Activated CD8-positive, alpha-beta memory T cell treated with anti-CD3 and anti-CD28 coated beads, Interleukin-2, amount 50 U/mL, for 24 hours (primary cell): ENCODE data around the gene PBX2.

Experiments used
- DNase-seq: peaks from one replicate; pipeline ENCODE4 v3.0.0-alpha.2; 2020; ENCODE audit errors: extremely low read depth

The PBX2 gene

DNA sequence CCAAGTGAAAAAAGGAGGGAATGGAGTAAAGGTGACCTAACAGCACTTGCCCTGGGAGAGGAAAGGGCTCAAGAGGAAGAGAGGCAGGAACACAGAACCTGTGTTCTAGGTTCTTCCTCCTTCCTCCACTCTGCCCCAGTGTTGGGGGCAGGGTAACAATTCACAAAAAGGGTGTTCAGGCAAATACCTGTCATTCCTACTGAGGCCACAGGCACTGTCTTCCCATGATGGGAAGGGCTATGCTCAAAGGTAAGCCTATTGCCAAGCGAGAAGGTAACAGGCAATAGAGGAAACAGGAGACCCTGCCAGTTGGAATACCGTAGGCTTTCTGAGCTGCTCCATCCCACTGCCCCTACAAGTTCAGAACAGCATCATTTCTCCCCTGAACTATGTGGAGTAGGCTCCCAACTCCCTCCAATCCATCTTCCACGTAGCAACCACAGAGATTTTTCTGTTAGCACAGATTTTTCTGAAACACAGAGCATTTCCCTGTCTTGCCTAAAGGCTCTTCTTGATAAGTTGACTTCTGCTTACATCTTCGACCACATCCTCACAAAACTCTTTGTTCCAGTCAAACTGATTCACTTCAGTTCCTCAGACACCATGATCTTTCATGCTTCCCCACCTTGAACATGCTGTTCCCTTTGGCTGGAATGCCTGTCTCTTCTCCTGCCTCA lies 16.8 kb downstream of the PBX2 start:
- DNase-seq: no peak

DNA sequence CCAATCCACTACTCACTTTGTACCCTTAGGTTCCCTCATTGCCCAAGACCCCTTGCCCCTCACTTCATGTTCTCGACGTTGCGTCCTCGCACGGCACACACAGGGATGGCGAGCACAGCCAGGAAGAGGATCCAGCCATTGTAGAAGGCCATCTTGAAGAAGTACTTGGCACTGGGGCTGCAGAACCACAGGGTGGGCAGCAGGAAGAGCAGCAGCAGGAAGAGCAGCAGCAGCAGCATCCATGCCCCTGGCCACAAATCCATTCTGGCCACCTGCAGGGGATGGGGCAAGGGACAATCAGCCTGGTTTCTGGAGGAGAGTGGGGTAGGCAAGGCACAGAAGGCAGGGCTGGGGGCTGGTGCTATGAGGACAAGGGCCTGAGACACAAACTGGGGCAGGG lies 18.8 kb downstream of the PBX2 start:
- DNase-seq: no peak

DNA sequence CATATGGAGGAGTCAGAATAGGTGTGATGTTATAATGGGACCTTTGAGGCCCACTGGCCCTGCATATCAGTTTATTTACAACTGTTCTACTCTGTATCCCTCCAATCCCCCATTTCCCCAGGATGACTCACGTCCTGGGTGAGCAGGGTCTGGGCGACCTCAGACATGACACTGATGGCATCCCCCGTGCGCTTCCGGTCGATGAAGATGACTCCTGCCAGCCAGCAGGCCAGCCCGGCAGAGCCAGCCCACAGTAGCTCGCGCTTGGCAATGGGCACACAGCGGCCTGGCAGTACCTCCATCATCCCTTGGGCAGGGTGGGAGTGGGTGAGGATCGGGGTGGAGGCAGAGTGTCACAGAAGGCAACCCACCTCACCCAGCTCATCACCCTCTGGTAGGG lies 19.7 kb downstream of the PBX2 start:
- no peak for DNase-seq

DNA sequence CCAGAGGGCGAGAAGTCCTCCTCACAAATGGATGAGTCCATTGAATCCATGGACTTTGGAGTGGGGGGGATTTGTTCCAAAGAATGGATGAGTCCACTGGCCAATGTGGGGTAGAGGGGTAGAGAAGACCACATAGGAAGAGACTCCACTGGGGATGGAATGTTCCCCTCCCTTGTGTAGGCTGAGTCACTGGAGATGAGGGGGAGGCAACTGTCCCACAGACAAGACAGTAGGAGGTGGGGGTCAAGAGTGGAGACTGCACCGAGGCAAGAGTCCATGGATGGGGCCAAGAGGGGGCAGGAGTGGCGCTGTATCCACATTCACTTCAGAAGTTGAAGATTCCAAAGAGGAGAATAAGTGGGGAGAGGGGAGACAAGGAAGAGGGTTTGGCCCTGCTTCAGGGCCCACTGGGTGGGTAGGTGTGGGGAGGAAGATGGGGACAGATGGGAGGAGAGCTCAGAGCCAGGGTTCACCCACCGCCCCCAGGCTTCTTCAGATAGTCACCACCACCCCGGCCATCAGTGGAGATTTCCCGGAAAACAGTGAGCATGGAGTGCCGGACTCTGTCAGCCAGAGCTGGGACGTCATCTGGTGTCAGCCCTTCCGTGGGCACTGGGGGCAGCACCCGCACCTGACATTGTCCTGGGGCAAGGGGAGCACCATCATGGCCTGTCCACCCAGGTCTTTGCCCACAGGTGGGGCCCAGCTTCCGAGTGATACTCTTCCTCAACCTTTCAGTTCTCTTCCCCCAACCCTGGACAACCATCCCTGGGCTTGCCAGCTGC lies 21.0 kb downstream of the PBX2 start:
- DNase-seq: no peak

DNA sequence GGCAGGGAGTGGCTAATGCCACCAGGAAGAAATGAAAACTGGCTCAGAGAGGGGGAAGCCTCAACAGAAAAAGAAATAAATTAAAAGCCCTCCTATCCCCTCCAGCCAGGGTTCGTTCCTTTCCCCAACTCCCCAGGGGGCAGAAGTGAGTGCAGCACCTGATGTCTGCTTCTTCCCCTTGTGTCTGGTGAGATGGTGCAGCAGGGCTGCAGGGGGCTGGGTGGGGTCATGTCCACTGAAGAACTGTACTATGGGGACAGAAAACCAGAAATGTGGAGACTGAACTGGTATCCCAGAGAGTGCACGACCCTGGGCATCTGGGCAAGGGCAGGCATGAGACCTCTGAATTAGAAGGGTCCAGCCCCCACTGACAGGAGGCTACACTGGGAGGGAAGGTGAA lies 21.7 kb downstream of the PBX2 start:
- no peak for DNase-seq

DNA sequence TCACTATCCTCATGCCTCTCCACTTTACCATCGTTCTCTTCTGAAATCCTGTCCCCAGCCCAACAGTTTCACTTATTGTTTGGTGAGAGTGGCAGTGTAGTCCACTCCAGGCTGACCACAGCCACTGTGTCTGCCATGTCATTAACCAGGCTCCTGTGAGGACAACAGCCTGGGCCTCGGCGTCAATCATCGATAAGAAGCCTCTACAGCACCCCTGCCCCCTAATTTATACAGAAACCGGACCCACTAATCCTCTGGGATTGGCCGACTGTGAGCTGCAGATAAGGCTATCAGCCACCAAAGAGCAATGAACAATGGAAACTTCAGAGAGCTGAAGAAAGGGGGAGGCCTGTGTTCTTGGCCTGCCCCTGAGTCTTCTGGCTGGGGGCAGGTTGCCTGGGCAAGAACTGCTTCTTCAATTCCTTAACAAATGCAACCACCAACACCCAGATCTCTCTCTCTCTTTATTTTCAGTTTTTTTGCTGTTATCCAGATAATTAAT lies 22.2 kb downstream of the PBX2 start:
- no peak for DNase-seq

DNA sequence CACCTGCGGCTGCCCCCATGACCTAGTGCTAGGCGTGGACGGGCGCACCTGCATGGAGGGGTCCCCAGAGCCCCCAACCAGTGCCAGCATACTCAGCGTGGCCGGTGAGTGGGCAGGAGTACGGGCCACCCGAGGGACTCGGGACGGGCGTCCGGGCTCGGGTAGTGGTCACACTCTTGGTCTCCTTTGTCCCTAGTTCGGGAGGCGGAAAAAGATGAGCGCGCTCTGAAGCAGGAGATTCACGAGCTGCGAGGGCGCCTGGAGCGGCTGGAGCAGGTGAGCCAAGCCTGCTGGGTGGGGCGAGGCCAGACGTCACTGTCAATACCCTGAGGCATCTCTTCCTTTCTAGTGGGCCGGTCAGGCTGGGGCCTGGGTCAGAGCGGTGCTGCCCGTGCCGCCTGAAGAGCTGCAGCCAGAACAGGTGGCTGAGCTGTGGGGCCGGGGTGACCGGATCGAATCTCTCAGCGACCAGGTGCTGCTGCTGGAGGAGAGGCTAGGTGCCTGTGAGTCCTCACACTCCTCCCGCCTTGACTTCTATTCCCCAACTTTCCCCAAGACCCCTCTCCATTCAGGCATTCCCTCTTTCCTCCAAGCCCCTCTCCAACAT lies 22.7 kb downstream of the PBX2 start:
- no peak for DNase-seq

DNA sequence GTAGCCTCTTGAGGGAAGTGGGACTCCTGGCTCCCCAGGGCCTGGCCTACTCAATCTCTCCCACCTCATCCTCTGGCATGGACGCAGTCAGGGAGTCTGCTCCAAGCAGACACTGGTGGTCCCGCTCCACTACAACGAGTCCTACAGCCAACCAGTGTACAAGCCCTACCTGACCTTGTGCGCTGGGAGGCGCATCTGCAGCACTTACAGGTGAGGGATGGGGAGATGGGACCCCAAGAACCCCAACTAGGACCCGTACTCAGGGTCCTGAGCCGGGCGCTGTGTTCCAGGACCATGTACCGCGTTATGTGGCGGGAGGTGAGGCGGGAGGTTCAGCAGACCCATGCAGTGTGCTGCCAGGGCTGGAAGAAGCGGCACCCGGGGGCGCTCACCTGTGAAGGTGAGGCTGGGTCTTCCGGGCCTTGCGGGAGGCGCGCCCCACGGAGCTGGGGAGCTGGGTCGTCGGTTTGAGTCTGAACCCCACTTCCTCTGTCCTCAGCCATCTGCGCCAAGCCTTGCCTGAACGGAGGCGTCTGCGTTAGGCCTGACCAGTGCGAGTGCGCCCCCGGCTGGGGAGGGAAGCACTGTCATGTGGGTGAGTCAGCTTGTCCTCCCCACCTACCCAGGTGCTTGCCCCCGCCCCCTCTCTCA lies 23.5 kb downstream of the PBX2 start:
- no peak for DNase-seq

DNA sequence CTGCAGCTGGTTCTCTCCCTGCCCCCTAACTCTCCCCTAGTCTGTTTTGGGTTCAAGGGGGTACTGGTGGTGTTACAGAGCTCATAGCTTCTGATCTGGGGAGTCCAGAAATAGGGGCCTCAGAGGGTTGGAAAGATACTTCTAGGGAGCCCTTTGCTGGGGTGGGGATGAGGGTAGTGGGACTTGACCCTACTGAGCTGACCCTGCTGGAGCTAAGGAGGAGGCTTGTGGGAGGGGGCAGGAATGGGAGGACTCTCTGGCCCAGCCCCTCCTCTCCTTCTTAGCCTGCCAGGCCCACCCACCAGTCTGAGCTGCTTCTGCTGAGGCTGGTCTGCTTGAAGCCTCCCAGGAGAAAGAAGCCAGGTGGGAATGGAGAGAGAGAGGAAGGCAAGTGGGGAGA lies 25.7 kb downstream of the PBX2 start, which contains the start of gene EGFL8:
Gene EGFL8, plus strand, starts transcription at position 301 of the 400 bp plus-strand sequence. CDS start 1,571 bp downstream, outside the sequence.
- DNase-seq: no peak

DNA sequence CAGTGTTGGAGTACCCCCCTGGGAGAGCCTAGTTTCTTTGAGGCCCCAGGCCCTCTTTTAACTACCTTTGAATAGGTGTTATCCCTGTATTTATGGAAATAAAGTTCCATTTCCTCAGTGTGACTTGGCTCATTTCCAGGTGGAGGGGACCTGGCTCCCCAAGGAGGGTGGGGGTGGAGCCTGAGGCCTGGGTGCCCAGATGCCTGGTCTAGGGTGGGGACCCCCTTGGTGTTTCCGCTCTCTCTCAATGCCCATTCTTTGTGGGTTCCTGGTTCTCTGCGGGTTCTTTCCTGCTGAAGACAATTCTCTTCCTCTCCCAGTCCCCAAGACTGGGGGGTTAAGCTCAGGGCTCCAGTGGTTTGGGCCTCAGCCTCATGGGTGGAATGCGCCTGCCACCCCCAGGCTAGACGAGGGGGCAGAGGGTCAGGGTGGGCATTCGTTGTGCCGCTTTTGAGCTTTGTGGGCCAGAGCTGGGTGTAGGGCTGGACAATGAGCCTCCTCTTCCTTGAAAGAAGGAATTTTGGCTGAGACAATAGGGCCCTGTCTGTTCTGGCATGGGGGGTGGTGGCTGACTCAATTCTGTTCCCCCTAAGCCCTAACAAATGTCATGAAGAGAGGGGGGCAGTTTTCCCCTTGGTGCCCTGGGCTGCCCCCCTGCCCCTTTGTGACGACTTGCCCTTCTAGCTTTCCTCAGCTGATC lies 26.3 kb downstream of the PBX2 start:
- no peak for DNase-seq

DNA sequence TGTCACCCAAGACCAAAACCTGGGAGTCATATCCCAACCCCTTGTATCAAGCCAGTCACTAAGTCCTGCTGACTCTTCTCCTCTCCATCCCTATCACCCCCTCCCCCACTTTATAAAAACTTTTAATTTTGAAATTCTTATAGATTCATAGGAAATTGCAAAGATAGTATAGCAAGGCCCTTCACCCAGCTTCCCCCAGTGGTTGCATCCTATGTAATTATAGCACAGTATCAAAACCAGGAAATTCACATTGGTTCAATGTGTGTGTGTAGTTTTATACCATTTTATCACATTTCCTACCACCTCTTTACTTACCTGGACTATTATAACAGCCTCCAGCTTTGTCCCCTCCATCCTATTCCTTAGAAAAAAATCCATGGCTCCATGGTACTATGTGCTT lies 31.9 kb downstream of the PBX2 start:
- no peak for DNase-seq

DNA sequence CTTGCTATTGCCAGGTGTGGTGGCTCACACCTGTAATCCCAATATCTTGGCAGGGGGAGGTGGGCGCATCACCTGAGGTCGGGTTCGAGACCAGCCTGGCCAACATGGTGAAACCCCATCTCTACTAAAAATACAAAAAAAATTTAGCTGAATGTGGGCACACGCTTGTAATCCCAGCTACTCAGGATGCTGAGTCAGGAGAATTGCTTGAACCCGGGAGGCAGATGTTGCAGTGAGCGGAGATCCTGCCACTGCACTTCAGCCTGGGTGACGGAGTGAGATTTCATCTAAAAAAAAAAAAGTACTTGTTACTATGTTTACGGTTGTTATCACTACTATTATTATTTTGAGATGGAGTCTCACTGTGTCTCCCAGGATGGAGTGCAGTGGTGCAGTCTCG lies 33.1 kb downstream of the PBX2 start:
- no peak for DNase-seq

DNA sequence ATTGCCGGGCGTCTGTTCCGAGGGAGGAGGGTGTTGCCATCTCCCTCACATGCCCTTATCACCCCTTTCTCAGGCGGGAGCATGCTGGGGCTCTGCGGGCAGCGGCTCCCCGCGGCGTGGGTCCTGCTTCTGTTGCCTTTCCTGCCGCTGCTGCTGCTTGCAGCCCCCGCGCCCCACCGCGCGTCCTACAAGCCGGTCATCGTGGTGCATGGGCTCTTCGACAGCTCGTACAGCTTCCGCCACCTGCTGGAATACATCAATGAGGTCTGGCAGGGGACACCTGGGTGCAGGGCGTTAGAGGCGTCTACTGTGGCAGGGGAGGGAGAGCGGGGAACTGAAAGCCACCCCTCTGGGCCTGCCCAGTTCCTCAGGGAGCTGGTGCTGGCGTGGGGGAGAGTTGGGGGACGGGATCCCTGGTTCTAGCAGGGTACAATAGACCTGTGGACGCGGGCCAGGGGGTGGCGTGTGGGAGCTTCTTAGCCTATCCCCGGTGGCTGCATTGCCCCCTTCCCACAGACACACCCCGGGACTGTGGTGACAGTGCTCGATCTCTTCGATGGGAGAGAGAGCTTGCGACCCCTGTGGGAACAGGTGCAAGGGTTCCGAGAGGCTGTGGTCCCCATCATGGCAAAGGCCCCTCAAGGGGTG lies 35.4 kb downstream of the PBX2 start:
- DNase-seq: no peak

DNA sequence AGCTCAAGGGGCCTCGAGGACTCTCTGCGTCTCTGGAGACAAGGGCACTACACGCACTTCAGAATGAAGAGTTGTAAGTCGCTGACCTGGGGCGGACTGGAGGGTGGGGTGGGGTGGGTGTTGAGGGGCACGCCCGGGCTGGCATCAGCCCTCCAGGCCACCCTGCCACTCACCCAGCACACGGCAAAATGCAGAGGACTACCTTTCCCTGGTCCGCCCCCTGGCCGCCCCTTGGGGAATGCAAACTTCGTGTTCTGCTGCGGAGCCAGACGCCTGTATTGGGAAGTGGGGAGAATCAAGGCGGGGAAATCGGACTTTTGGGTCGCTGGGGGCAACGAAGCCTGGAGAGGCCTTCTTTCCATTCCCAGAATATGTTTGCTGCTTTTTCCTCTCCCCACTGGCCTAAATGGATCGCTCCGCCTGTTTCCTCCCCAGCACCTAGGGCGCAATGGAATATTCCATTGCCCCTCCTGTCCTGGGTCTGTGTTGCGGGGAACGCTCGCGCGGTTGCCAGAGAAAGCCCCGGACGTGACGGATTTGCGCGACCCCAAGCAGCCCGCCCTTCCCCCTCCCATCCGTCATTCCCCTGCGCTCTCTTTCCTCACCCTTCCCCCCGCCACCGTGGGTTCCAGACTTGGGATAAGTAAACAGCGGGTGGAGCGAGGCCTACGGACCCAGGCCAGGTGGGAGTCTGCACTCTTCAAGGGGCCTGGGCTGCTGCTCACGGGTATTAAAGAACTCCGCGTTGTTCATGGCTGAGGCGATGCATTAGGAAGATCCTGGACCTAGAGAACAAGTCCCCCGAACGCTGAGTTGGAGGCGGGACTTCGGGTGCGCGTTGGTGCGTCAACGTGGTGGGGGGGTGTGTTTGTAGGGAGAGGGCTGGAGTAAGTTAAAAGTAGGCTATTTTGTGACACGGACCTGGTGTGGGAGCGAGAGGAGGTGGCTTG lies 36.2 kb downstream of the PBX2 start, which contains the start of gene PPT2:
Gene PPT2, plus strand, starts transcription at position 578 of the 950 bp plus-strand sequence. CDS start 454 bp downstream, outside the sequence.
- DNase-seq: peak; percentile 73

DNA sequence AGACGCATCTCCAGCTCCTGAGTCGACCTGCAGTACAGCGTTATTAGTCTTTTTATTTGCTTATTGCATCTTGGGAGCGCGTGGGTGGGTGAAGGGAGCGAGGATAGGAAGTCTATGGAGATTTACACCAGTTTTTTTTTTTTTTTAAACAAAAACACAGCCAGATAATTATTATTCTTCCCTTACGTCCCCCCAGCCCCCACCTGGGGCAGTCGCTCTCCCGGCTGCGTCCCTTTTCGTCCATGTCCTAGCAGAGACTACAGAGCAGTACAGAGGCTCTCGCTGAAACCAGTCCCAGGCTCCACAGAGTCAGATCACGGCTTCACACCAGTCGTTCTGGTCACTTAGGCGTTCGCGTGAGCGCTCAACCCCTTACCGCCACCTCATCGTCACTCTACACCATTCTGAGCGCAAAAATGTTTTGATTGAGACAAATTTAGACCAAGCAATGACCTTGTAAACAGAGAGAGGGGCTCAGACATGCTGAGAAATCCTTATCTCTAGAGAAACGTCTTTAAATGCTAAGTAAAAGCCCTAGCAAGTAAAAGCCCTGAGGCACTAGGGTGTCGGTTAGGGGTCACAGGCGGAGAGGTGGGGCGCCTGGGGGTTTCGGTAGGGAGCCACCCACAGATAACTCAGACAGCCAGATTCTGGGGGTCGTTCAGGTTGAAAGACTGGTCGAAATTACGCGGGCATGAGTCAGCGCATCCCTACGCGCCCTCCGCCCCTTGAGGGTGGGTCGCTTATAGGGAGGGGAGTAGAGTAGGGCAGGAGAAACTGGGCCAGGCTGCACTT lies 37.0 kb downstream of the PBX2 start:
- DNase-seq: no peak

DNA sequence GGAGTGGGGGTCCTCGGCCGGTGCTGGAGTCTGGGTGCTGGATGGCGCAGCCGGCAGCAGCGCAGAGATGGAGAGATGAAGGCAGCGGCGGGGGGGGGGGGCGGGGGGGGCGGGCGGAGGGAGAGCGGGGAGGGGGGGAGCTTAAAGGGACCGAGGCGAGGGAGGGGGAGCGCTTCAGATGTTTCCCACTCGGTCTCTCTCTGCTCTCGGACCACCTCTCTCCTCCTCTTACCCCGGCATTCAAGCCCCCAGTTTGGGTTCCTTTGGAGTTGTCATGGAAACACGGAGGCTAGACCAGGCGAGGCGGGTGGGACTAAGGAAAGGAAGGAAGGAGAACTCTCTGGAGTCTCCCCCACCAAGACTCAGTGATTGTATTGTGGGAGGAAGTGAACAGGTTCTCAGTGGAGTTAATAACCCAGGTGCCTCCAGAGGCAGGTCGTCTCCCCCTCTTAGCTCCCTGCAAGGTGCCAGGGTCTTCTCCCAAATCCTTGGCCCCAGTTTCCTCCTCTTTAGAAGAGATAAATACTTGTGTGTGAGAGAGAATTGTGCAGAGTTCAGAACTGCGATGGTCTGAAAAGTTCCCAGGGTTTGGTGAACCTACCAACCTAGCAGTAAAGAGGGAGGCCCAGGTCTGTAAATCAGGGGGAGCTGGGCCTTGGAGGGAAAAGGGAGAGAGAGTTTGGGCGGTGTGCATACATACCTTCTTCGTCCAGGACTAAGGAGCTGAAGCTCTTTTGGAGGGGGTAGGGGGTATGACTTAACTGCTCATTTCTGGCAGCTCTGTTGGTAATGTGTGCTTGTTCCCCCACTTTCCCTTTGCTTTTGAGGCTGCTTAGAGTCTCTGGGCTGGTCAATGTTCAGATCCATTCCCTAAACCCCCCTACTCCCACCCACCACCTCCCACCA lies 37.9 kb downstream of the PBX2 start, which contains the start of gene PRRT1:
Gene PRRT1, minus strand, starts transcription at position 77 of the 906 bp plus-strand sequence. CDS start 112 bp downstream, outside the sequence.
- DNase-seq: no peak

DNA sequence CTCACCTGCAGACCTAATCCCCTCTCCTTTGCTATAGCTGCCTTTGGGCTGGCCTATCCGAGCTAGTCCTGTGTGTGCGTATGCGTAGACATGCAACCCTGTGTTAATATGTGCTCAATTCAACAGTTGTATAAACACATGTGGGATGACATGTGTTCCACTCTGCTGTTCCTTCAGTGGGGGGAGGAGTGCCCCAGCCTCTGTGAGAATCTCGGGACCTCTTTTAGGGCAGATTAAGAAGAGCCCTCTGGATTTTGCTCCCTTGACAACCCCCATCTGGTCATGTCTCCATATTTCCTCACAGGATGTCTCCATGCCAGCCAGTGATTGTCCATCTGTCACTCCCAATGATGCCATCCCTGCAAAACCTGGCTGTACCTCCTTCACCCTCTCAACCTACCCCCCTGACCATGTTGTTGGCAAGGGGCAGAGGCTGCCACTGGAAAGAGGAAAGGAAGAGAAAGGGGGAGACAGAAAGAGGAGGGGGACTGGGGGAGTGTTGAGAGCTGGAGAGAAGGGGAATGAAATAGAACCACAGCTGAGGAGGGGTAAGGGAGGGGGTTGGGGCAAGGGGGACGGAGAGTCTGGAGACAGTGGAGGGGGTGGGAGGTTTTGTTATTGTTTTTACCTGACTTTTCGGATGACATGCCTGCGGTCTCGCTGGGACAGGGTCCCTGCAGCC lies 38.7 kb downstream of the PBX2 start:
- no peak for DNase-seq
